K562 (cell line): ENCODE results near the gene TBX1. TPM values are rescaled to one million over a fixed set of nuclear protein-coding genes. Genes with fewer than 3 reads are reported as not detected.

ENCODE experiments used
- CAMTA2 ChIP-seq: fragments of 250-450 bp; sonication (Bioruptor Pico); conservative IDR thresholded peaks from 2 replicates; pipeline ENCODE4 v1.5.1; 2022
- EP300 ChIP-seq: IDR thresholded peaks from 2 replicates; pipeline ENCODE4 v1.6.1; 2012; ENCODE audit warnings: low read length, improper control_type of control experiment
- FOSL1 ChIP-seq: fragments of 200-800 bp; sonication (Bioruptor generic); conservative IDR thresholded peaks from 2 replicates; pipeline ENCODE4 v1.6.1; 2016; ENCODE audit warnings: missing genetic modification characterization, missing compliant biosample characterization
- HIVEP1 ChIP-seq: fragments of 250-450 bp; sonication (Bioruptor Pico); IDR thresholded peaks from 2 replicates; pipeline ENCODE4 v1.4.0; 2020; ENCODE audit warnings: mild to moderate bottlenecking
- IRF1 ChIP-seq: sonication (generic); formaldehyde crosslinking; IDR thresholded peaks from 2 replicates; pipeline ENCODE4 v1.8.0; 2022; ENCODE audit warnings: missing genetic modification reagents, mild to moderate bottlenecking, borderline replicate concordance
- THRAP3 ChIP-seq: fragments of 450-650 bp; IDR thresholded peaks from 2 replicates; pipeline ENCODE4 v1.6.1; 2016; ENCODE audit warnings: mild to moderate bottlenecking, inconsistent platforms, borderline replicate concordance
- TOE1 ChIP-seq, 2 experiments: fragments of 450-650 bp in 1 of 2; sonication (generic) in 1 of 2; formaldehyde crosslinking in 1 of 2; IDR thresholded peaks; 2 replicates each; pipeline versions ENCODE4 v1.7.1 to v1.8.0; 2016 to 2022; ENCODE audit warnings: borderline replicate concordance in 2 of 2, mild to moderate bottlenecking in 2 of 2, antibody characterized with exemption in 1 of 2, inconsistent platforms in 1 of 2, low read depth in 1 of 2, missing genetic modification reagents in 1 of 2, moderate library complexity in 1 of 2
- ZNF511 ChIP-seq: sonication (generic); formaldehyde crosslinking; IDR thresholded peaks from 2 replicates; pipeline ENCODE4 v1.8.0; 2022; ENCODE audit warnings: mild to moderate bottlenecking, missing genetic modification reagents
- ZNF668 ChIP-seq: fragments of 250-450 bp; sonication (Bioruptor Pico); IDR thresholded peaks from 2 replicates; pipeline ENCODE4 v1.8.0; 2022; ENCODE audit warnings: mild to moderate bottlenecking, inconsistent platforms
- polyA plus RNA-seq, 8 experiments: library from polyadenylated mRNA; depleted of rRNA in 4 of 8; stranded (reverse) in 5 of 8; unstranded in 3 of 8; fragments of >200 nt; fragmentation: Nextera tagmentation in 2 of 8; fragmentation: Illumina TruSeq in 1 of 8; extraction: Ambion mirVana in 2 of 8; extraction: Trizol in 1 of 8; gene quantifications; 2 replicates each; pipeline versions ENCODE4 v1.2.1 to v1.2.3, GENCODE V29; 2011 to 2014; ENCODE audit warnings: inconsistent platforms in 1 of 8, missing spikeins in 1 of 8
- total RNA-seq, 7 experiments: library from RNA; depleted of rRNA in 6 of 7; stranded (reverse); fragments of >200 nt in 6 of 7; fragmentation: Illumina TruSeq in 2 of 7; extraction: Trizol in 2 of 7; gene quantifications; 2 replicates each; pipeline versions ENCODE4 v1.2.1 to v1.2.3, GENCODE V29; 2011 to 2021; ENCODE audit warnings: low replicate concordance in 1 of 7
- TF ChIP-seq, protein P1 (sequence below): sonication (generic); formaldehyde crosslinking; IDR thresholded peaks from 2 replicates; pipeline ENCODE4 v1.8.1; 2023; ENCODE audit warnings: mild to moderate bottlenecking, missing genetic modification reagents
- TF ChIP-seq, protein P2 (sequence below), 2 experiments: fragments of 450-650 bp in 1 of 2; sonication (generic) in 1 of 2; formaldehyde crosslinking in 1 of 2; IDR thresholded peaks; 2 replicates each; pipeline versions ENCODE4 v1.7.1 to v1.9.0; 2016 to 2022; ENCODE audit warnings: inconsistent platforms in 1 of 2, mild to moderate bottlenecking in 1 of 2, missing genetic modification reagents in 1 of 2

Gene TBX1
- total and polyA plus RNA-seq, 9 of the 15 experiments (the other 6 are each of a cell fraction or from before 2014, with no cell fraction given): 0.07 to 35.0 (median 3.9) TPM

DNA sequence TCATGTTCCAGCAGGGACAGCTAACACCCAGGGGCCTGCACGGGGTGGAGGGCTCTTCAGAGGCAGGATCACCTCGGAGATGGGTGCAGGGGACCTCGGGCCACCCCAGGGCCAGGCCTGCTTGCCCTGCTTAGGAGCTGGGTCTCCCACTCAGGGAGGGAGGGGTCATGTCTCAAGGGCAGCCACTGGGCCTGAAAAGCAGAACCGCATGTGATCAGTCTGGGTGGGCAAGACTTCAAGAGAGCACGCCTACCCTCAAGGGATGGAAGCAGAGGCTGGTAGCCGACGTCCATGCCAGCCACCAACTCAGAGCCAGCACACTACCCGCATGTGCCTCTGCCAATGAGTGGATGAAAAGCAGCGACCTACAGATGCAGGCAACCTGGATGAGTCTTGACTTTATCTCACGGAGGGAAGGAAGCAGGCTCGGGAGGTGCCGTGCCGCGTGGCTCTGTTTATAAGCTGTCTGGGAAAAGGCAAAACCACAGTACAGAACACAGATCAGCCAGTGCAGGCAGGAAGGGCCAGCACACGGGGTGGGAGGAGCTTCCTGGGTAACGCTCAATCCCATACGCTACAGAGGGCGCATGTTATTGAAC lies 16.0 kb downstream of the TBX1 start (continued):
- TF ChIP-seq, protein P1, sequence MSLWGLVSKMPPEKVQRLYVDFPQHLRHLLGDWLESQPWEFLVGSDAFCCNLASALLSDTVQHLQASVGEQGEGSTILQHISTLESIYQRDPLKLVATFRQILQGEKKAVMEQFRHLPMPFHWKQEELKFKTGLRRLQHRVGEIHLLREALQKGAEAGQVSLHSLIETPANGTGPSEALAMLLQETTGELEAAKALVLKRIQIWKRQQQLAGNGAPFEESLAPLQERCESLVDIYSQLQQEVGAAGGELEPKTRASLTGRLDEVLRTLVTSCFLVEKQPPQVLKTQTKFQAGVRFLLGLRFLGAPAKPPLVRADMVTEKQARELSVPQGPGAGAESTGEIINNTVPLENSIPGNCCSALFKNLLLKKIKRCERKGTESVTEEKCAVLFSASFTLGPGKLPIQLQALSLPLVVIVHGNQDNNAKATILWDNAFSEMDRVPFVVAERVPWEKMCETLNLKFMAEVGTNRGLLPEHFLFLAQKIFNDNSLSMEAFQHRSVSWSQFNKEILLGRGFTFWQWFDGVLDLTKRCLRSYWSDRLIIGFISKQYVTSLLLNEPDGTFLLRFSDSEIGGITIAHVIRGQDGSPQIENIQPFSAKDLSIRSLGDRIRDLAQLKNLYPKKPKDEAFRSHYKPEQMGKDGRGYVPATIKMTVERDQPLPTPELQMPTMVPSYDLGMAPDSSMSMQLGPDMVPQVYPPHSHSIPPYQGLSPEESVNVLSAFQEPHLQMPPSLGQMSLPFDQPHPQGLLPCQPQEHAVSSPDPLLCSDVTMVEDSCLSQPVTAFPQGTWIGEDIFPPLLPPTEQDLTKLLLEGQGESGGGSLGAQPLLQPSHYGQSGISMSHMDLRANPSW (CRISPR knock-in tag): peak; percentile 97; the same call in 1 of the 2 replicates
- TF ChIP-seq THRAP3 (no peak), IRF1 (no peak), FOSL1 (tag) (peak; percentile 24; the same call in 1 of the 2 replicates), ZNF668 (CRISPR knock-in tag) (peak; percentile 32), EP300 (peak; percentile 55; the same call in 1 of the 2 replicates), TOE1 (IDR thresholded peaks at IDR 0.05; ENCODE audit: borderline replicate concordance) (no peak), TOE1 (CRISPR knock-in tag; IDR thresholded peaks at IDR 0.05; ENCODE audit: borderline replicate concordance, low read depth) (no peak), HIVEP1 (CRISPR knock-in tag) (peak; percentile 11; the same call in 1 of the 2 replicates), CAMTA2 (0 out of 2 replicates have a peak, but pooled peaks have one; percentile 66), ZNF511 (CRISPR knock-in tag) (no peak)
- TF ChIP-seq, protein P2, sequence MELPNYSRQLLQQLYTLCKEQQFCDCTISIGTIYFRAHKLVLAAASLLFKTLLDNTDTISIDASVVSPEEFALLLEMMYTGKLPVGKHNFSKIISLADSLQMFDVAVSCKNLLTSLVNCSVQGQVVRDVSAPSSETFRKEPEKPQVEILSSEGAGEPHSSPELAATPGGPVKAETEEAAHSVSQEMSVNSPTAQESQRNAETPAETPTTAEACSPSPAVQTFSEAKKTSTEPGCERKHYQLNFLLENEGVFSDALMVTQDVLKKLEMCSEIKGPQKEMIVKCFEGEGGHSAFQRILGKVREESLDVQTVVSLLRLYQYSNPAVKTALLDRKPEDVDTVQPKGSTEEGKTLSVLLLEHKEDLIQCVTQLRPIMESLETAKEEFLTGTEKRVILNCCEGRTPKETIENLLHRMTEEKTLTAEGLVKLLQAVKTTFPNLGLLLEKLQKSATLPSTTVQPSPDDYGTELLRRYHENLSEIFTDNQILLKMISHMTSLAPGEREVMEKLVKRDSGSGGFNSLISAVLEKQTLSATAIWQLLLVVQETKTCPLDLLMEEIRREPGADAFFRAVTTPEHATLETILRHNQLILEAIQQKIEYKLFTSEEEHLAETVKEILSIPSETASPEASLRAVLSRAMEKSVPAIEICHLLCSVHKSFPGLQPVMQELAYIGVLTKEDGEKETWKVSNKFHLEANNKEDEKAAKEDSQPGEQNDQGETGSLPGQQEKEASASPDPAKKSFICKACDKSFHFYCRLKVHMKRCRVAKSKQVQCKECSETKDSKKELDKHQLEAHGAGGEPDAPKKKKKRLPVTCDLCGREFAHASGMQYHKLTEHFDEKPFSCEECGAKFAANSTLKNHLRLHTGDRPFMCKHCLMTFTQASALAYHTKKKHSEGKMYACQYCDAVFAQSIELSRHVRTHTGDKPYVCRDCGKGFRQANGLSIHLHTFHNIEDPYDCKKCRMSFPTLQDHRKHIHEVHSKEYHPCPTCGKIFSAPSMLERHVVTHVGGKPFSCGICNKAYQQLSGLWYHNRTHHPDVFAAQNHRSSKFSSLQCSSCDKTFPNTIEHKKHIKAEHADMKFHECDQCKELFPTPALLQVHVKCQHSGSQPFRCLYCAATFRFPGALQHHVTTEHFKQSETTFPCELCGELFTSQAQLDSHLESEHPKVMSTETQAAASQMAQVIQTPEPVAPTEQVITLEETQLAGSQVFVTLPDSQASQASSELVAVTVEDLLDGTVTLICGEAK (IDR thresholded peaks at IDR 0.05): no peak
- TF ChIP-seq, protein P2 (CRISPR knock-in tag; IDR thresholded peaks at IDR 0.05): peak; percentile 81
